Esophagus squamous epithelium (tissue), 5 donors: ENCODE data around the gene CPNE6. TPM values are rescaled to one million over a fixed set of nuclear protein-coding genes. Genes with fewer than 3 reads are reported as not detected.

Experiments
- DNase-seq: peaks from one replicate; lab custom pipeline; 2025; lab: John Stamatoyannopoulos, UW
- H3K27ac ChIP-seq, 4 donors: fragments of 200-600 bp; sonication (generic); one replicate each; pipeline ENCODE4 v1.5.1; 2016 to 2019; ENCODE audit warnings: mild to moderate bottlenecking in 1 of 4
- H3K27me3 ChIP-seq, 4 donors: fragments of 200-600 bp; sonication (generic); 1 replicate in 3 of 4; 2 replicates in 1 of 4; pipeline versions ENCODE4 v1.5.1 to v1.6.0; 2017 to 2021; ENCODE audit warnings: antibody characterized with exemption in 1 of 4
- H3K36me3 ChIP-seq, 3 donors: fragments of 200-600 bp; sonication (generic); one replicate each; pipeline ENCODE4 v1.5.1; 2016 to 2019
- H3K4me1 ChIP-seq, 3 donors: fragments of 200-600 bp; sonication (generic); one replicate each; pipeline ENCODE4 v1.5.1; 2017 to 2019
- H3K4me3 ChIP-seq, 4 donors: fragments of 200-600 bp; sonication (generic); 1 replicate in 3 of 4; 2 replicates in 1 of 4; pipeline ENCODE4 v1.5.1; 2016 to 2019; ENCODE audit warnings: mild to moderate bottlenecking in 2 of 4, moderate library complexity in 1 of 4
- H3K9me3 ChIP-seq, 3 donors: fragments of 200-600 bp; sonication (generic); one replicate each; pipeline ENCODE4 v1.5.1; 2016 to 2019
- POLR2A ChIP-seq, 4 donors: fragments of 450-650 bp; IDR thresholded peaks; one replicate each; pipeline ENCODE4 v1.6.1; 2017; ENCODE audit warnings: antibody characterized with exemption in 4 of 4, mild to moderate bottlenecking in 4 of 4, moderate library complexity in 3 of 4
- WGBS, 2 donors: methylation state at CpG; one replicate each; pipeline ENCODE4 v1.1.5; 2018; 5-methylcytosine and 5-hydroxymethylcytosine counted together
- intact Hi-C: fragments of 100-400 bp; cut with DNase I; formaldehyde crosslinking; loops from one replicate; pipeline ENCODE4 v1.15.0; 2022
- total RNA-seq, 4 donors: library from RNA; depleted of rRNA; stranded (reverse); fragments of >200 nt; gene quantifications; one replicate each; pipeline ENCODE4 v1.1.0, GENCODE V29; 2016
- TF ChIP-seq, protein P1 (sequence below), 6 experiments: fragments of 450-650 bp in 4 of 6; fragments of 200-600 bp in 2 of 6; sonication (generic) in 2 of 6; IDR thresholded peaks; one replicate each; pipeline ENCODE4 v1.5.1; 2016 to 2019; ENCODE audit warnings: antibody characterized with exemption in 6 of 6, mild to moderate bottlenecking in 4 of 6, moderate library complexity in 4 of 6
- donor health status: DM: yes; HTN: yes; CAD: no.

Gene CPNE6
- total RNA-seq, 4 donors from 2014 or later = not detected

DNA sequence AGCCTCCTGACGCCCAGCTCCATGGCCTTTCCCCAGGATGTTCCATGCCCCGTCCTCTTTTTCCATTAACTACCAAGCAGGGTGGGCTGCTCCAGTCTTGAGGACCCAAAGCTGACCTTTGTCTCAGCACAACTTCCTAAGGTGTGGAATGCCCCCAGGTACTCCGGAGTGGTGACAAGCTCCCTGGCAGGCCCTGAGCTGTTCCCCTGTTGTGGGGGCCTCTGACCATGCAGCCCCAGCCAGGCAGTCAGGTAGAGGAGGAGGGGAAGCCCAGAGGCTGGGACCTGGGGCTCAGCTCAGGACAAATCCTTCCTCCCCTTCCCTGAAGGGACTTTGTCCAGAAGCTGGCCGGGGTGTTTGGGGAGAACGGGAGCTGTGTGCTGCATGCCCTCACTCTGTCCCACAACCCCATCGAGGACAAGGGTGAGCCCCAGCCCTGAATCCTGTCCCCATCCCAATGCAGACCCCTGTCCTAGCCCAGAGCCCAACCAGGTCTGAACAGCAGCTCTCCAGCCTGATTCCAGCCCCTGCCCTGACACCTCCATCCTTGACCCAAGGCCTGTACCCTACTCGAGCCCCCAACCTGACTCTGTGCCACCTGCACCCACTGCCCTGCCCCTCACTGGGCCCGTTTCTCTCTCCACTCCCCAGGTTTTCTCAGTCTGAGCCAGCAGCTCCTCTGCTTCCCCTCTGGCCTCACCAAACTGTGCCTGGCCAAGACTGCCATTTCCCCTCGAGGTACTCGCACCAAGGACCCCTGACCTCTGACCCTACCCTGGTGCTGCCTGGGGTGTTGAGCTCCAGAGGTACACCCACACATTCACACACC, 15.2 kb upstream of the CPNE6 start:
- no peak for TF ChIP-seq POLR2A (IDR thresholded peaks at IDR 0.05)
- TF ChIP-seq, protein P1, sequence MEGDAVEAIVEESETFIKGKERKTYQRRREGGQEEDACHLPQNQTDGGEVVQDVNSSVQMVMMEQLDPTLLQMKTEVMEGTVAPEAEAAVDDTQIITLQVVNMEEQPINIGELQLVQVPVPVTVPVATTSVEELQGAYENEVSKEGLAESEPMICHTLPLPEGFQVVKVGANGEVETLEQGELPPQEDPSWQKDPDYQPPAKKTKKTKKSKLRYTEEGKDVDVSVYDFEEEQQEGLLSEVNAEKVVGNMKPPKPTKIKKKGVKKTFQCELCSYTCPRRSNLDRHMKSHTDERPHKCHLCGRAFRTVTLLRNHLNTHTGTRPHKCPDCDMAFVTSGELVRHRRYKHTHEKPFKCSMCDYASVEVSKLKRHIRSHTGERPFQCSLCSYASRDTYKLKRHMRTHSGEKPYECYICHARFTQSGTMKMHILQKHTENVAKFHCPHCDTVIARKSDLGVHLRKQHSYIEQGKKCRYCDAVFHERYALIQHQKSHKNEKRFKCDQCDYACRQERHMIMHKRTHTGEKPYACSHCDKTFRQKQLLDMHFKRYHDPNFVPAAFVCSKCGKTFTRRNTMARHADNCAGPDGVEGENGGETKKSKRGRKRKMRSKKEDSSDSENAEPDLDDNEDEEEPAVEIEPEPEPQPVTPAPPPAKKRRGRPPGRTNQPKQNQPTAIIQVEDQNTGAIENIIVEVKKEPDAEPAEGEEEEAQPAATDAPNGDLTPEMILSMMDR (IDR thresholded peaks at IDR 0.05) = no peak
- H3K9me3 ChIP-seq = no peaks in the 10 kb centered on the region
- DNase-seq = no peak
- H3K36me3 ChIP-seq = no peaks in the 10 kb centered on the region
- H3K4me1 ChIP-seq = peaks cover 11 to 33% (median 13%) of the 10 kb centered on the region in 3 donors
- WGBS, 2 donors = 67 to 82% methylated on average over 5 to 9 of the region's 10 CpGs
- H3K27ac ChIP-seq = no peak overlapping the region
- intact Hi-C loops = loop anchor here (5.0 kb wide), 1 partner anchor 46 kb away; no protein-coding TSS in a partner anchor
- H3K4me3 ChIP-seq = no peak overlapping the region
- peaks cover 0 to 19% (median 0%) of the 10 kb centered on the region in 4 donors for H3K27me3 ChIP-seq

DNA sequence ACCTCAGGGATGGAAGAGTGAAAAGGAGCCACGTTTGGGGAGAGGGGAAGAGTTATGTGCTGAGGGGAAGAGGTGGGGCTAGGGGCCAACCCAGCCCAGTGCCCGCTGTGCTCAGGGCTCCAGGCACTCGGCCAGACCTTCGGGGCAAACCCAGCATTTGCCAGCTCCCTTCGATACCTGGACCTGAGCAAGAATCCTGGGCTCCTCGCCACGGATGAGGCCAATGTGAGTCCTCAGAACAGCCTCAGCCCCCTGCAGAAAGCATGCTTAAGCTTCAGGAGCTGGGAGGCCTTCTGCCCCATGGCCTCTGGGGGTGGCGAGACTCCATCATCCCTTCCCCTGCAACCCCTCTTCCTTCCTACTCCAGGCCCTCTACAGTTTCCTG, 14.6 kb upstream of the CPNE6 start:
- 33 to 67% methylated on average over 5 to 6 of the region's 8 CpGs for WGBS, 2 donors

DNA sequence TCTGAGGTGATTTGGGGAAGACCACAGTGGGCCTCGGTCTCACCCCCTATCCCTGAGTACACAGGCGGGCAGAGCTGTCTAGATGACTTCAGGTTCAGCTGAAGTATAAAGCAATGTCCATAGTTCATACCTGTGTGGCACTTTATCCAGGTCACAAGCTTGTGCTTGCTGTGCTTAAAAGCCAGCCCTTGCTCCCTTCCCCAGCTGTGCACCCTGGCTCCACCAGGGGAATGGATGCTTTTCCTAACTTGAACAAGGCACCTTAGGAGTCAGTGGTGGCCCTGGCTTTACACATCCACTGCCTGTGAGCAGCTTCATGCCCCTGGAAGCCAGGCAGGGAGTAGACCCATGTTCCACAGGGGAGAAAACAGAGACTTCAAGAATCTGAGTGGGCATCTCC, 14.1 kb upstream of the CPNE6 start:
- H3K27ac ChIP-seq = no peak overlapping the region
- H3K36me3 ChIP-seq = no peaks in the 10 kb centered on the region
- TF ChIP-seq POLR2A (IDR thresholded peaks at IDR 0.05) = no peak
- TF ChIP-seq, protein P1 (IDR thresholded peaks at IDR 0.05) = no peak
- no peaks in the 10 kb centered on the region for H3K9me3 ChIP-seq
- no peak for DNase-seq
- peaks cover 0 to 19% (median 0%) of the 10 kb centered on the region in 4 donors for H3K27me3 ChIP-seq
- H3K4me3 ChIP-seq = no peak overlapping the region
- intact Hi-C loops = loop anchor here (5.0 kb wide), 1 partner anchor 45 kb away; no protein-coding TSS in a partner anchor
- WGBS, 2 donors = 60 to 75% methylated on average over 1 to 2 of the region's 2 CpGs
- peaks cover 5 to 22% (median 6%) of the 10 kb centered on the region in 3 donors for H3K4me1 ChIP-seq

More for the DNA sequence above, 14.6 kb upstream of the CPNE6 start:
- no peak overlapping the region for H3K27ac ChIP-seq
- peaks cover 0 to 19% (median 0%) of the 10 kb centered on the region in 4 donors for H3K27me3 ChIP-seq
- H3K4me3 ChIP-seq = no peak overlapping the region
- intact Hi-C loops = loop anchor here (5.0 kb wide), 1 partner anchor 46 kb away; no protein-coding TSS in a partner anchor
- DNase-seq = no peak
- H3K9me3 ChIP-seq = no peaks in the 10 kb centered on the region
- no peaks in the 10 kb centered on the region for H3K36me3 ChIP-seq
- H3K4me1 ChIP-seq = peaks cover 7 to 27% (median 9%) of the 10 kb centered on the region in 3 donors
- TF ChIP-seq POLR2A (IDR thresholded peaks at IDR 0.05) = no peak
- TF ChIP-seq, protein P1 (IDR thresholded peaks at IDR 0.05) = no peak

DNA sequence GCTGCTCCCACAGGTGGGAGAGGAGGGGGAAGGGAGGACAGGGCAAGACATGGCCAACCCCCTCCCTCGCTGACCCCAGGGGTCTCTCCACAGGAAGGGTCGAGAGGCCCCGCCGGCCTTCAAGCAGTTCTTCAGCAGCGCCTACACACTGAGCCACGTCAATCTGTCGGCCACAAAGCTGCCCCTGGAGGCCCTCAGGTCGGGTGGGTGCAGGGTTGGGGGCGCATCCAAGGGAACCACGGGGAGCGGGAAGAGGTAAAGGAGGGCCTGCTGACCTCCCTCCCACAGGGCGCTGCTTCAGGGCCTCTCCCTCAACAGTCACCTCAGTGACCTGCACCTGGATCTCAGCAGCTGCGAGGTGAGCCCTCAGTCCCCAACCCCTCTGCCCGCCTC, 13.5 kb upstream of the CPNE6 start:
- 52 to 62% methylated on average over 6 to 7 of the region's 14 CpGs for WGBS, 2 donors
- intact Hi-C loops = loop anchor here (5.0 kb wide), 1 partner anchor 44 kb away; no protein-coding TSS in a partner anchor

More for the DNA sequence above, 13.5 kb upstream of the CPNE6 start:
- Histone ChIP-seq H3K36me3 (no peaks in the 10 kb centered on the region), H3K27ac (no peak overlapping the region), H3K27me3 (peaks cover 0 to 19% (median 0%) of the 10 kb centered on the region in 4 donors), H3K4me1 (peaks cover 0 to 16% (median under 1%) of the 10 kb centered on the region in 3 donors), H3K4me3 (no peak overlapping the region), H3K9me3 (no peaks in the 10 kb centered on the region)
- no peak for DNase-seq
- TF ChIP-seq, protein P1 (IDR thresholded peaks at IDR 0.05) = no peak
- TF ChIP-seq POLR2A (IDR thresholded peaks at IDR 0.05) = no peak
